DLD1 (cell line): Measurements from ENCODE around the gene UROC1.

Source experiments
- in situ Hi-C: cut with HindIII; loops from 2 replicates; pipeline ENCODE4 v1.10.0; 2017; ENCODE audit warnings: low sequenced_read_pairs

UROC1 gene

GRCh38 chr3:126533506-126533905 is 15.9 kb upstream of the UROC1 start:
- in situ Hi-C loops: no loop called here

- in situ Hi-C loops: no loop called here
Measured at GRCh38 chr3:126531051-126531330, 13.4 kb upstream of the UROC1 start.

- in situ Hi-C loops: no loop called here
Measured at GRCh38 chr3:126530171-126531050, 12.8 kb upstream of the UROC1 start.

- in situ Hi-C loops: no loop called here
Measured at GRCh38 chr3:126529585-126530170, 12.1 kb upstream of the UROC1 start.

GRCh38 chr3:126528800-126529541 is 11.4 kb upstream of the UROC1 start:
- in situ Hi-C loops: no loop called here

GRCh38 chr3:126528419-126528799 is 10.8 kb upstream of the UROC1 start:
- in situ Hi-C loops: no loop called here

- in situ Hi-C loops: no loop called here
Measured at GRCh38 chr3:126527455-126528211, 10.1 kb upstream of the UROC1 start.

GRCh38 chr3:126527006-126527405 is 9.4 kb upstream of the UROC1 start:
- in situ Hi-C loops: no loop called here

GRCh38 chr3:126526668-126527005 is 9.1 kb upstream of the UROC1 start:
- in situ Hi-C loops: no loop called here

GRCh38 chr3:126525853-126526667 is 8.5 kb upstream of the UROC1 start:
- in situ Hi-C loops: no loop called here

- in situ Hi-C loops: no loop called here
Measured at GRCh38 chr3:126525091-126525852, 7.7 kb upstream of the UROC1 start.

- in situ Hi-C loops: no loop called here
Measured at GRCh38 chr3:126524429-126524988, 6.9 kb upstream of the UROC1 start.

- in situ Hi-C loops: no loop called here
Measured at GRCh38 chr3:126523745-126524428, 6.3 kb upstream of the UROC1 start, which contains the start of gene CHST13. CHST13 (plus strand) TSS chr3:126524155; CDS start chr3:126524333, 178 bp downstream.

- in situ Hi-C loops: no loop called here
Measured at GRCh38 chr3:126522363-126522788, 4.8 kb upstream of the UROC1 start.

GRCh38 chr3:126521122-126521891 is 3.7 kb upstream of the UROC1 start:
- in situ Hi-C loops: no loop called here

GRCh38 chr3:126519506-126520455 is 2.2 kb upstream of the UROC1 start:
- in situ Hi-C loops: no loop called here

- in situ Hi-C loops: no loop called here
Measured at GRCh38 chr3:126518779-126519177, 1.2 kb upstream of the UROC1 start.
